ENCODE results near the gene PYGO2. TPM values are rescaled to one million over a fixed set of nuclear protein-coding genes. Genes with fewer than 3 reads are reported as not detected.
"Not testable (repeated sequence)": the region's sequence is repeated elsewhere in the genome, so short reads cannot be mapped to it uniquely, and the experiment has no call there.

PYGO2 gene
- total and polyA plus RNA-seq, 3 experiments from 2014 or later, result 34.2 to 42.6 (median 35.3) TPM

GRCh38 chr1:154925335-154926170 lies 36.0 kb downstream of the PYGO2 start:
- Mint-ChIP-seq H3K4me3 (no peak overlapping the region), H3K27me3 (no peaks in the 10 kb centered on the region), H3K36me3 (peaks cover 0 to 70% (median 17%) of the 10 kb centered on the region in 3 donors), H3K9me3 (no peaks in the 10 kb centered on the region), H3K4me1 (peaks cover 0 to 14% (median 5%) of the 10 kb centered on the region in 3 donors), H3K27ac (peak overlapping the region in 7 of 8 donors; percentile 17 to 90 (median 82))
- no peaks in the 10 kb centered on the region for H3K27me3 ChIP-seq (ENCODE audit: insufficient read depth, low read length, poor library complexity, severe bottlenecking)
- ChIA-PET POLR2A (interaction anchor here (0.7 kb wide), 1 partner anchor 13 kb away, joined by 3 read pairs; no protein-coding TSS in a partner anchor), CTCF (interaction anchor here (1.4 kb wide), 2 partner anchors 10 to 92 kb away, joined by 3 to 5 read pairs; partner anchors contain the start of gene PMVK)
- DNase-seq, result no peak
- H3K36me3 ChIP-seq (ENCODE audit: insufficient read depth, low read length), result peaks cover 6% of the 10 kb centered on the region
- H3K9me3 ChIP-seq (ENCODE audit: low read length), result no peaks in the 10 kb centered on the region
- H3K27ac ChIP-seq (ENCODE audit: low read depth, low read length), result no peak overlapping the region
- H3K4me1 ChIP-seq (ENCODE audit: insufficient read depth, low read length), result no peaks in the 10 kb centered on the region
- H3K4me3 ChIP-seq (ENCODE audit: low read length), result no peak overlapping the region

- CTCF ChIA-PET, result interaction anchor here (0.9 kb wide), 1 partner anchor 120 kb away, joined by 3 read pairs; no protein-coding TSS in a partner anchor
- peak overlapping the region in 2 of 8 donors; percentile 49 to 75 for H3K27ac Mint-ChIP-seq
These were observed 37.9 kb downstream of the PYGO2 start for GRCh38 chr1:154923695-154924094.

DNA sequence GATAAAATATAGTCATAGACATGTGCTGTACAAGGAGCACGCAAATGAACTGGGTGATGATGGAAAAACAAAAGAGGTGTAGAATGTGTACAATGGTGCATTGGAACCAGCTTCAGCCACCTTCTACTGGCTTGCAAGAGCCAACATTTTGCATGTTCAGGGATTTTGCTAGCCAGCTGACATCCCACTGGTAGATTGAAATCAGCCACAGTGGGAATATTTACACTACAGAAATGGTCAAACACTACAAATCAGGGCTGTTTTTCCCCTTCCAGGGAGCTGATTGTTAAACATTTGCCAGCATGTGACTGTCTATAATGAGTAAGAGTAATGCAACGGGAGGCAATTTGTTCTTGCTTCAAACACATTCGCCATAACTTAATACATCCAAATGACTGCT lies 48.3 kb downstream of the PYGO2 start:
- H3K4me1 Mint-ChIP-seq, result no peaks in the 10 kb centered on the region
- H3K9me3 Mint-ChIP-seq, result no peaks in the 10 kb centered on the region
- POLR2A ChIA-PET, result no interaction called here

More at GRCh38 chr1:154923695-154924094, 37.9 kb downstream of the PYGO2 start:
- POLR2A ChIA-PET, result no interaction called here
- no peaks in the 10 kb centered on the region for H3K9me3 ChIP-seq (ENCODE audit: low read length)
- no peak overlapping the region for H3K4me3 ChIP-seq (ENCODE audit: low read length)
- peaks cover 6% of the 10 kb centered on the region for H3K36me3 ChIP-seq (ENCODE audit: insufficient read depth, low read length)
- no peaks in the 10 kb centered on the region for H3K27me3 ChIP-seq (ENCODE audit: insufficient read depth, low read length, poor library complexity, severe bottlenecking)
- H3K4me1 Mint-ChIP-seq, result peaks cover 0 to 14% (median 5%) of the 10 kb centered on the region in 3 donors
- no peak overlapping the region for H3K4me3 Mint-ChIP-seq
- no peaks in the 10 kb centered on the region for H3K4me1 ChIP-seq (ENCODE audit: insufficient read depth, low read length)
- no peak overlapping the region for H3K27ac ChIP-seq (ENCODE audit: low read depth, low read length)
- peaks cover 0 to 58% (median 17%) of the 10 kb centered on the region in 3 donors for H3K36me3 Mint-ChIP-seq
- H3K27me3 Mint-ChIP-seq, result no peaks in the 10 kb centered on the region
- no peaks in the 10 kb centered on the region for H3K9me3 Mint-ChIP-seq
- no peak for DNase-seq

GRCh38 chr1:154912755-154913154 lies 48.8 kb downstream of the PYGO2 start:
- ChIA-PET CTCF (no interaction called here), POLR2A (interaction anchor here (0.5 kb wide), 1 partner anchor 13 kb away, joined by 3 read pairs; no protein-coding TSS in a partner anchor)
- Mint-ChIP-seq H3K36me3 (peaks cover 4 to 7% (median 4%) of the 10 kb centered on the region in 3 donors), H3K4me1 (no peaks in the 10 kb centered on the region), H3K4me3 (no peak overlapping the region), H3K27me3 (no peaks in the 10 kb centered on the region), H3K9me3 (no peaks in the 10 kb centered on the region), H3K27ac (no peak overlapping the region)
- Histone ChIP-seq H3K27ac (ENCODE audit: low read depth, low read length) (no peak overlapping the region), H3K27me3 (ENCODE audit: insufficient read depth, low read length, poor library complexity, severe bottlenecking) (no peaks in the 10 kb centered on the region), H3K4me1 (ENCODE audit: insufficient read depth, low read length) (no peaks in the 10 kb centered on the region), H3K4me3 (ENCODE audit: low read length) (no peak overlapping the region), H3K36me3 (ENCODE audit: insufficient read depth, low read length) (no peaks in the 10 kb centered on the region), H3K9me3 (ENCODE audit: low read length) (no peaks in the 10 kb centered on the region)
- no peak for DNase-seq

More for the DNA sequence above, 48.3 kb downstream of the PYGO2 start:
- DNase-seq, result no peak
- CTCF ChIA-PET, result no interaction called here
- Histone ChIP-seq H3K9me3 (ENCODE audit: low read length) (no peaks in the 10 kb centered on the region), H3K36me3 (ENCODE audit: insufficient read depth, low read length) (no peaks in the 10 kb centered on the region), H3K4me1 (ENCODE audit: insufficient read depth, low read length) (no peaks in the 10 kb centered on the region), H3K4me3 (ENCODE audit: low read length) (no peak overlapping the region), H3K27me3 (ENCODE audit: insufficient read depth, low read length, poor library complexity, severe bottlenecking) (no peaks in the 10 kb centered on the region), H3K27ac (ENCODE audit: low read depth, low read length) (no peak overlapping the region)
- no peak overlapping the region for H3K4me3 Mint-ChIP-seq
- H3K27me3 Mint-ChIP-seq, result no peaks in the 10 kb centered on the region
- peaks cover 4 to 7% (median 4%) of the 10 kb centered on the region in 3 donors for H3K36me3 Mint-ChIP-seq
- H3K27ac Mint-ChIP-seq, result no peak overlapping the region

DNA sequence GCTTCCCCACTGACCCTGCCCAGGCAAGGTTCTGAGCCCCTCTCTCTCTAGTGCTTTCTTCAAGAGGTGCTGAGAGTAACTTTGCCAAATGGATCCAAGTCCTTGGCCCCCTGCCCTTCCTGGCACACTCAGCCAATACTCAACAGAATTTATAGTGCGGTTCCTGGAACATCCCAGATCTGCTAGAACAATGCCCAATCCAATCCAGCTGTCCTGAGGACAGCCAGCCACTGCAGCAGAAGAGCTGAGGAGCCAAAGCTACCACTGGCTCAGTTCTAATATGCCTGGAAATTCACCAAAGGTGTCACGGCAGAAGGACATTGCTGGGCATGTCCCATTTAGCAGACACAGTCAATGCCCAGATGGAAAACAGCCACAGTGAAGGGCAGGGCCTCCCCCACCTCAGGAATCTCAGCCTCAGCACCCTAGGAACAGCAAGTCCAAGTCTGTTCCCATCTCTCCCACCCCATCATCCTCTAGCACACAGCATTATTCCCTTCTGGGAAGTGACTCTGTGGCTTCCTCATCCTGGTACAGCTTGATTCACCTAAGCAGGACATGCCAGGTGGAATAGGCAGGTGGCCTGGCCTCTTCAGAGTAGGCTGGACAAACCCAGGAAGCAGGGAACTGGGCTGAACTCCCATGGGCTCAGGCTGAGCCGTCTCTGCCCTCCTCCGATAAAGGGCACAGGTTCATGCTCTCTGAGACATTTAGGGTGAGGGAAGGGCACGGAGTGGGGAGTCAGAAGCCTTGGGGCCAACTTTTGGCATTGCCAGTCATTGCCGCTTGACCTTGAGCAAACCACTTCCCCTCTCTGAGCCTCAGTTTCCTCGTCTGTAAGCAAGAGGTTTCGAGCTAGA lies 49.7 kb downstream of the PYGO2 start:
- DNase-seq, result no peak
- H3K9me3 Mint-ChIP-seq, result no peaks in the 10 kb centered on the region
- ChIA-PET POLR2A (interaction anchor here (0.5 kb wide), 1 partner anchor 14 kb away, joined by 3 read pairs; no protein-coding TSS in a partner anchor), CTCF (no interaction called here)
- Histone ChIP-seq H3K27me3 (ENCODE audit: insufficient read depth, low read length, poor library complexity, severe bottlenecking) (no peaks in the 10 kb centered on the region), H3K4me1 (ENCODE audit: insufficient read depth, low read length) (no peaks in the 10 kb centered on the region), H3K4me3 (ENCODE audit: low read length) (no peak overlapping the region), H3K27ac (ENCODE audit: low read depth, low read length) (no peak overlapping the region), H3K9me3 (ENCODE audit: low read length) (no peaks in the 10 kb centered on the region), H3K36me3 (ENCODE audit: insufficient read depth, low read length) (no peaks in the 10 kb centered on the region)
- H3K27ac Mint-ChIP-seq, result peak overlapping the region in 1 of 8 donors; percentile 29
- H3K27me3 Mint-ChIP-seq, result no peaks in the 10 kb centered on the region
- peaks cover 4 to 6% (median 4%) of the 10 kb centered on the region in 3 donors for H3K36me3 Mint-ChIP-seq
- H3K4me3 Mint-ChIP-seq, result no peak overlapping the region
- no peaks in the 10 kb centered on the region for H3K4me1 Mint-ChIP-seq

GRCh38 chr1:154910851-154911250 lies 50.7 kb downstream of the PYGO2 start:
- CTCF ChIA-PET, result interaction anchor here (1.5 kb wide), 1 partner anchor 181 kb away, joined by 3 read pairs; no protein-coding TSS in a partner anchor

GRCh38 chr1:154908937-154909336 lies 52.6 kb downstream of the PYGO2 start:
- no peaks in the 10 kb centered on the region for H3K27me3 Mint-ChIP-seq
- no peaks in the 10 kb centered on the region for H3K4me1 ChIP-seq (ENCODE audit: insufficient read depth, low read length)
- no peaks in the 10 kb centered on the region for H3K27me3 ChIP-seq (ENCODE audit: insufficient read depth, low read length, poor library complexity, severe bottlenecking)
- ChIA-PET CTCF (no interaction called here), POLR2A (no interaction called here)
- no peaks in the 10 kb centered on the region for H3K36me3 Mint-ChIP-seq
- H3K27ac Mint-ChIP-seq, result no peak overlapping the region
- no peaks in the 10 kb centered on the region for H3K4me1 Mint-ChIP-seq
- H3K9me3 ChIP-seq (ENCODE audit: low read length), result no peaks in the 10 kb centered on the region
- H3K27ac ChIP-seq (ENCODE audit: low read depth, low read length), result no peak overlapping the region
- no peak overlapping the region for H3K4me3 ChIP-seq (ENCODE audit: low read length)
- DNase-seq, result no peak
- no peaks in the 10 kb centered on the region for H3K9me3 Mint-ChIP-seq
- no peaks in the 10 kb centered on the region for H3K36me3 ChIP-seq (ENCODE audit: insufficient read depth, low read length)
- H3K4me3 Mint-ChIP-seq, result no peak overlapping the region

More at GRCh38 chr1:154910851-154911250, 50.7 kb downstream of the PYGO2 start:
- H3K36me3 ChIP-seq (ENCODE audit: insufficient read depth, low read length), result no peaks in the 10 kb centered on the region
- no peak overlapping the region for H3K4me3 Mint-ChIP-seq
- no peaks in the 10 kb centered on the region for H3K4me1 ChIP-seq (ENCODE audit: insufficient read depth, low read length)
- H3K4me3 ChIP-seq (ENCODE audit: low read length), result no peak overlapping the region
- H3K27ac Mint-ChIP-seq, result peak overlapping the region in 1 of 8 donors; percentile 26
- no peak for DNase-seq
- POLR2A ChIA-PET, result no interaction called here
- no peaks in the 10 kb centered on the region for H3K4me1 Mint-ChIP-seq
- H3K27ac ChIP-seq (ENCODE audit: low read depth, low read length), result no peak overlapping the region
- no peaks in the 10 kb centered on the region for H3K27me3 ChIP-seq (ENCODE audit: insufficient read depth, low read length, poor library complexity, severe bottlenecking)
- no peaks in the 10 kb centered on the region for H3K36me3 Mint-ChIP-seq
- no peaks in the 10 kb centered on the region for H3K9me3 ChIP-seq (ENCODE audit: low read length)
- H3K9me3 Mint-ChIP-seq, result no peaks in the 10 kb centered on the region
- H3K27me3 Mint-ChIP-seq, result no peaks in the 10 kb centered on the region

GRCh38 chr1:154908129-154908528 lies 53.5 kb downstream of the PYGO2 start:
- H3K36me3 ChIP-seq (ENCODE audit: insufficient read depth, low read length); H3K36me3 Mint-ChIP-seq; H3K9me3 Mint-ChIP-seq; H3K4me3 Mint-ChIP-seq; H3K9me3 ChIP-seq (ENCODE audit: low read length); H3K27me3 Mint-ChIP-seq; H3K4me3 ChIP-seq (ENCODE audit: low read length); H3K27ac ChIP-seq (ENCODE audit: low read depth, low read length); H3K27ac Mint-ChIP-seq; H3K27me3 ChIP-seq (ENCODE audit: insufficient read depth, low read length, poor library complexity, severe bottlenecking); H3K4me1 Mint-ChIP-seq; DNase-seq; CTCF ChIA-PET; POLR2A ChIA-PET; H3K4me1 ChIP-seq (ENCODE audit: insufficient read depth, low read length): not testable (repeated sequence)

All from CD8-positive, alpha-beta memory T cell (primary cell).